HG02885 (cell line): ENCODE results near the gene GALNT2.

ENCODE experiments used
- ATAC-seq: cut with Tn5 transposase; IDR thresholded peaks from one replicate; pipeline ENCODE4 v1.9.1; 2021; ENCODE audit warnings: mild to moderate bottlenecking; ENCODE audit not compliant: unreplicated experiment, poor library complexity

Gene GALNT2

DNA sequence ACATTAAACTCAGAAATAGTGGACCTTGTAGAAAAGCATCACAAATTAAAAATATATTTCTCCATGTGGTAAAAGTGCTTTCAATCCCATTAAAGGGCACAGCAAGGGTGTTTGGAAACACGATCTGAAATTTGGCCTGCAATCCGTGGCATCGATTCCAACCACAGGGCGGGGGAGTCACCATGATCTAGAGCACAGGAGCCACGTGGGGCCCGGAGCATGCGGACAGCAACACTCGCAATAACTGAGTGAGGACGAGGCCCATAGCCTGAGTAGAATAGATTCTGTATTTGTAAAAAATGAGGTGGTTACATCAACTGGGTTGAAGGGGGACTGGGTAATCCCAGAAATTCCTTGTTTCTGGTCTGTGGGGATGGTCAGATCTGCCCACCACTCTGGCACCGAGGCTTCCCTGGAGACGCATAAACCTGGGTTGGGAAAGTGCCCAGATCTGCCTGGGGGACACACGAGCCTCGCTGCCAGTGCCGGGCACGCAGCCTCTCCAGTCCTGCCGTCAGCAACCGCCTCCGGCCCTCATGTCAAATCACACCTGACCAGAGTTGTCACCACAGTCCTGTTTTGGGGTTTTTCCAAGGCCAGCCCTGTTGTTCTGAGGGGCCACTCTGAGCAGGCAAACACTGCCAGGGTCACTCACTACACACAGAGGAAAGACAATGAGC is 254.8 kb downstream of the GALNT2 start:
- no peak for ATAC-seq

DNA sequence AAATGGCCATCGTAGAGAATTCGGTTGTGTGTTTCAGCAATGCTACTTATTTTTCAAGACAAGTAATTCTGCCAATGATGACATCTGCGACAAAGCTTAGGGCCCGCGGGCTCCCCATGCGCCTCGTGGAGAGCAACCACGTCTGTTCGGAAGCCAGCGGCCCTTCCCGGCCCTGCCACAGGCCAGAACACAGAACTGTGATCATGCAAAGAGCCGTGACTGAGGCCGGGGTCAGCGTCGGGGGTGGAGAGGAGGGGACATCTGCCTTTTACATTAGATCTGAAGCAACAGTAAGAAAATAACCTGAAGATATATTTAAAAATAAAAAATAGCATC is 255.4 kb downstream of the GALNT2 start:
- ATAC-seq = no peak

DNA sequence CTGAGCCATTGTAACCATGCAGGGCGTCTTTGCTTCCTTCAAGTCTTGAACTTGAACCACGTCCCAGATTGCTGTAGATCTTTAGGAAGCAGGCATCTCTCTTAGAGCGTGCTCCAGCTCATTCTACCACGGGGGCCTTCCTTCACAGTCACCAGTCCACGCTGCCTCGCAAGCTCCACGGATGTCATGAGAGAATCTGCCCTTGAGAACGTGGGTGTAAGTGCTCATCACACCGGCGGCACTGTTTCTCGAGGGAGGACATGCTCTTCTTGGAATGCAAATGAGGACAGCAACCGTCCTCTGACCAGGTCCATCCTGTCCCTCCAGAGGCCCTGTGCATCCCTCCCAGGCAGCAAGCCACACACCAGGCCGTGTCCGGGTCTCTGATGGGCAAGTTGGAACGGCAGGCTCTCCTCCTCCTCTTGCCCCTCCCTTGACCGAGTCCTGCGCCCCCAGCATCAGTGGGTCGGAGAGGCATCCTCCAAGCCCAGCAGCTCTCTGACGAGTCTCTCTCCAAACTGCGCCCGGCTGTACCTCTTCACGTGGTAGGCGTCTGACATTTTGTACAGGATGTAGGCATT is 256.0 kb downstream of the GALNT2 start:
- ATAC-seq = no peak

DNA sequence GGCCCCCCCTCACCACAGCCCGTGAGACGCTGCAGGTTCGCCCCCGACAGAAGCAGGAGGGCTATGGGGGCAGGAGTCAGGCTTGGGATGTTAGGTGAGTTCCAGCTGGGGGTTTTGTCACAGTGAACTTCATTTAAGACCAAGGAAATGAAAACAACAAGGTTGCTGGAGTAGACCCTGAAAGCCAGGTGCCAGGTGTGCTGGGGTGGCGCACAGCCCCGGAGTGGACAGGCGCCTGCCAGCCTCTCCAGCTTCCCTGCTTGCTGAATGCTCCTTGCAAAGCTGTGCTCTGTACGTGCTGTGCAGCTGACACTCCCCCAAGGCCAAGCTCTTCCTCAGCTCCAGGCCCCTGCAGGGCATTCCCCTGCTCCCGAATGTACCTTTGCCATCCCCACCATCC is 256.6 kb downstream of the GALNT2 start:
- no peak for ATAC-seq

GRCh38 chr1:230326971-230327891 is 260.2 kb downstream of the GALNT2 start:
- ATAC-seq = no peak

DNA sequence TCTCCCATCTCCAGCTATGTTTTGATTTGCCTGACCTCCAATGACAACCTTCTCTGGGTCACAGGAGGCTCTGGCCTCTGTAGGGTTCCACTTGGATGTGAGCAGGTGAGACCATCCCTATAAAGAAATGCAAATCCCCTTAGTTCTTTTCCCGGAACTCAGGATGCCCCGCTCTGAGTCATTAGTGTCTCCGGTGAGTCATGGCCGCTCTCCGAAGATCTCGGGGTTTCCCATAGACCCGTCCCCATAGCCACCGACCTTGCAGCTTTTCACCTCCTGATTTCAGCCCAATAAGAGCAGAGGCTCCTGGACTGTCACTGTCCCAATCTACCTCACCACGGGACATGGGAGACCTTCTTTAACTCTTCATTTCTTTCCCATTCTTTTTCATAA is 260.9 kb downstream of the GALNT2 start:
- no peak for ATAC-seq

DNA sequence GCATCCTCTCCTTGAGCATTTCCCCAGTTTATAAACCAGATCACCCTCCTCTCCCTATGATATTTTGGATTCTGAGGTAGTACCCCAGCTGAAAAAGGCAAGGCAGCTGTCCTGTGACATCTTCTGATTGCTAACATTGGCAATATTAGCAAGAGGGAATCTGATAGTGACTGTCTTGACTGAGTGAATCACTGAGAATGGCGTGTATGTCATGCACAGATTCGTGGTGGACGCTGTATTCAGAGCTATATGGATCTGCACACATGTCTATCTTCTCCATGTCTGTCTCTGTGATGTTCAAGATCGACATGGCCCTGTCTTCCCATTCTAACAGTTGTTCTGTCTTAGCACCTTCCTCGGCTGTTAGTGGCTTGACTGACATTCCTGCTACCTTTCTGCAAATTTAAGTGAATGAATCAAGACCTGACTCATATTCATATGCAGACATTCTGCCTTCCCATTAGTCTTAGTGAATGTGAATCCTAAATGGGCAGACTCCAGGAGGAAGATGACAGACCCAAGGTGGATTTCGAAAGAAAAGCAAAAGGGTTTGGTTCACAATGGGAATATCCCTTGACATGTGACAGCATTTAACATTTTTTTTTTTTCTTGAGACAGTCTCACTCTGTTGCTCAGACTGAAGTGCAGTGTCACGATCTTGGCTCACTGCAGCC is 261.4 kb downstream of the GALNT2 start:
- no peak for ATAC-seq

- no peak for ATAC-seq
These were observed 263.1 kb downstream of the GALNT2 start for GRCh38 chr1:230330157-230330556.
